NCI-H345 (cell line): Measurements from ENCODE around the gene CCNL1.
A peak's percentile ranks its signal among the peaks of the same experiment; 100 is the strongest.

Source experiments
- DNase-seq: peaks from one replicate; lab custom pipeline; 2025; lab: John Stamatoyannopoulos, UW

The CCNL1 gene

GRCh38 chr3:157122832-157123427, 37.0 kb downstream of the CCNL1 start:
- DNase-seq: no peak

- DNase-seq: no peak
These were observed 37.8 kb downstream of the CCNL1 start for GRCh38 chr3:157122116-157122515.

- DNase-seq: no peak
These were observed 38.4 kb downstream of the CCNL1 start for GRCh38 chr3:157121522-157121921.

GRCh38 chr3:157120071-157120892, 39.7 kb downstream of the CCNL1 start:
- DNase-seq: no peak

GRCh38 chr3:157119369-157119951, 40.5 kb downstream of the CCNL1 start:
- DNase-seq: no peak

DNA sequence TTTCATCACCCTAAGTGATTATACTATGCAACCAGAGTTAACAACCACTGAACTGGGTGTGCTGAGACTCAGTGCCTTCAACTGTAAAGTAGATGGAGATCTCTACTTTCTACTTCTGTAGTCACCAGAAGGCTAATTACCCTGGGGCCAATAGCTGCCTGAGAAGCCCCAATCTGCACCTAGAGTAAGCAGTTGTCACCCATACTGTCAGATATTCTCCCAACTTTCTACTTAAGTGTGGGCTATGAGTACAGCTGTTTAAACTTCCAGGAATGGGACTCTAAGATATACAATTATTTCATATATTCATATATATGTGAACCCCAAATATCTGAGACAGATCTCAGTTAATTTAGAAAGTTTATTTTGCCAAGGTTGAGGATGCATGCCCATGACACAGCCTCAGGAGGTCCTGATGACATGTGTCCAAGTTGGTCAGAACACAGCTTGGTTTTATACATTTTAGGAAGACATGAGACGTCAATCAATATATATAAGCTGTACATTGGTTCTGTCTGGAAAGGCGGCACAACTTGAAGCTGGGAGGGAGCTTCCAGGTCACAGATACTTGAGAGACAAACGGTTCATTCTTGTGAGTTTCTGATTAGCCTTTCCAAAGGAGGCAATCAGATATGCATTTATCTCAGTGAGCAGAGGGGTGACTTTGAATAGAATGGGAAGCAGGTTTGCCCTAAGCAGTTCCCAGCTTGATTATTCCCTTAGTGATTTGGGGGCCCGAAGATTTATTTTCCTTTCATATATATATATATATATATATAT, 41.9 kb downstream of the CCNL1 start:
- no peak for DNase-seq

DNA sequence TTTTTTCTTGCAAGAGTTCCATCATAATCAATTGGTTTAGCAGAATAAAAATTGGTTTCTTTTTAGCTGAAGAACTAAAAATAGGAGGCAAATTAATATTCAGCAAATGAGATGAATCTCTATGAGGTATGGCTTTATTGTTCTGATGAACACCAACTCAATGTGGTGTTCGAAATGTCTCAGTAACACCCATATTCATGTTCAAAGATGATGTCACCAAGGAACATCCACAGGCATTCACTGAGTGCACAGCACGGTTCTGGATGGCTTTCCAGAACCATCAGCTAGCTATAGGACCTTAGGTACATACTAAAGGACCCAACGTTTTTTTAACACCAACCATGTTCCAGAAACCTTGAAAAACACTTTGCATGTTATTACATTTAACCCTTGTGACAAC, 42.7 kb downstream of the CCNL1 start:
- no peak for DNase-seq

DNA sequence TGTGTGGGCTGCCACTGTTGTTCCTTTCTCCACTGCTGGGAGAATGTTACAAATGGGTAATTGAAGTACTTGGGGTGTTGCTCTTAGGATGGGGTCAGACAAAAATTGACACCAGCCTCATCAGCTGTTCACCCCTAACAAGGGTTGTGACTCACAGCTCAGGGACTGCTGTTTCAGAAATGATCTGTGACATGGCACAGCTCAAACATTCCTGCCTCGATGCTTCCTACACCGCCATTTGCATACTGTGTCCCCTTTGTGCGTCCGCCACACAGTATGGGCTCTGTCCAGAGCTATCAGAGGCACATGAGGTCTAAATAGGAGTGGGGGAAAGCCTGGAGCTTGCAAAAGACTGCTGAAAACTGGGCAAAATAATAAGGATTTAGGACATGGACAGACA, 43.9 kb downstream of the CCNL1 start:
- no peak for DNase-seq

DNA sequence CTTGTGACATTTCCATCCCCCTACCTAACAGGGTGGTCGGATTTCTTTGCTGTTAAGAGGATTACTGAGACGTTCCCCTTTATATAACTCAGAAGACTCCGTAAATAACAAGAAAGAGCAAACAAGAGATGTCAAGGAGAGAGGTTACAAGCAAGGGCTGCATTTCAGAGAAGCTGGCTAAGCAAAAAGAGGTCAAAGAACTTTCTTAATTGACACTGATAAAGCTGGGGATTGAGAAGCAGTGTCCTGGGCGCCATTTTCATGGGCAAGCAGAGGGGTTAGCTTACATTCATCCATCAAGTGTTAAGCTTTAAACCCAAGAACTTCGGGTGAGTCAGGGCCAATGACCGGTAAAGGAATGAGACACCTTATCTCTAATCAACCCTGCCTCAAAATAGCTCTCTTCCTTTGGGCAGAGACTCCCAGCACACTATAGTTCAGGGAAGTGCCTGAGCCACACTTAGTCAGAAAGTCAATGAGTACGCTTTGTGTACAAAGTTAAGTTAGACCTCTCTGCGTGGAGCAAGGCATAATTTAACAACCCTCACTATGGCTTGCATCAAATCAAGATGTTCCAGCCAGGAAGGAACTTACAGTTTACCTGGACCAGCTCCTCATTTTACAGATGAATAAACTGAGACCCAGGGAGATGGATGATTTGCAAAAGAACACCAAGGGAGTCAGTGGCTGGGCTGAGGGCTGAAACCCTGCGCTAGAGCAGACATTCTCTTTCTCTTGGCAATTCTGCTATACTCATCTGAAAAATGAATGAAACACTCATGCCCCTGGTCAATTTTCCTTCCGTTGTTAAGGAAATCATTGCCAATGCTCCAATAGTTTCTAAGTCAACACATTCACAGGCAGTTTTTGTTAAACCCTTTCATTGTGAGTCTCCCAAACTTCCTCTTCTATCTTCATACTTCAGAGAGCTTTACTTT, 44.6 kb downstream of the CCNL1 start:
- DNase-seq: no peak

DNA sequence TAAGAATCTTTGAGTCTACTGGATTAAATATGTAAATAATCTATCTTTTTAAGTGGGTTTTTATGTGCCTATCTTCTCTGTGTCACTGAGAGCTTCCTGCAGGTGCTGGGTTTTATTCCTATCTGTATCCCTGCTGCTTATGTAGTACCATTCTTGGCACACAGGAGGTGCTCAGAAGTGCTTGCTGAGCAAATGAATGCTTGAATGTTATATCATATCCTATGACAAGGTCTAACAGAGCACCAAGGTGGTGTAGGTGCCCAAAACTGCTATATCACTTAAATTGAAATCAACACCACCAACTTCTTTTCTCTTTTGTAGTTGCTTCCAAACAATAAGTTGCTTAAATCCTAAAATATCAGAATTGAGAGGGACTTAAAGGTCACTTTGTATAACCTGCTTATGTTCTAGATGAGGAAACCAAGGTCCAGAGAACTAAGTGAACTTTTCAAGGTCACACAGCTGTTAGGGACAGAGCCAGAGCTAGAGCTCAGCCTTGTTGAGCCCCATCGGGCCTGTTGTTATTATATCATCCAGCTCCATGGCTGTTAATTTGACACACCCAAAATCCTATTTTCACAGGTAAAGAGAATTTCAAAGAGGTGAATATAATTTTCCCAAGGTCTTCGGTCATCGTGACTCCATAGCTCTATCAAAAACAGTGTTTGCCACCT, 46.0 kb downstream of the CCNL1 start:
- no peak for DNase-seq

DNA sequence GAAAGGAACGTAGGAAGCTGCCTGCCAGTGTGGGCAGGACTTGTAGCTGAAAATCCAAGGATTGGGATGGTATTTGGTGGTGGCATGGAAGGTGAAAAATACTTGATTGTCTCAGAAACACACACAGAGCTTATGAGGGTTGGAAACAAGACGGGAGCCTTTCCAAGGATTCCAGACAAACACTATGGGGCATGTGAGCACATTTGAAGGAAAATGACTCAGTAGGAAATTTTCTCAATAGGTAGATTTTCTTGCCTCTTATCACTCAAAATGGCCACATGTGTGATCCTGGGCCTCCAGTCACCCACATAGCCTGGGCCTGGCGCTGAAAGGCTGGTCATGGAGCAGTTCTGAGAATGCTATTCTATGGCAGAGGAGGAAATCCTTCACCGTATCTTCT, 47.4 kb downstream of the CCNL1 start:
- DNase-seq: no peak

DNA sequence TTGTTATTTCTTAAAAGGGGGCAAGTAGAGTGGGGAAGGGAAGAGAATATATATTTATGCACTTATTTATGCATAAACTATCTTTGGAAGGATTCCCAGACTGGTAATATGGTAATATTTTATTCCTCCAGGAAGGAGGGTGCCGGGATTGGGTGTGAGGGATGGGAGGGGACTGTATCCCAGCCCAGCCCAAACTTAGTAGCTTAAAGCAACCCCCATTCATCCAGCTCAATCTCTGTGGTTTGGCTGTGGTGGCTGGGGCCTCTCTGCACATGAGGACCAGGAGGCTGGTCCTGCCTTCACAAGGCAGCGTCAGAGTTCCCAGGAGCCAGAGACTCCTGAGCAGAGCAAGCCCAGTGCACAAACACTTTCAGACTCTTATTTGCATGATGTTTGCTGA, 48.4 kb downstream of the CCNL1 start:
- DNase-seq: no peak

- no peak for DNase-seq
These were observed 49.1 kb downstream of the CCNL1 start for GRCh38 chr3:157110761-157111278.

GRCh38 chr3:157109267-157110141, 50.4 kb downstream of the CCNL1 start:
- no peak for DNase-seq

DNA sequence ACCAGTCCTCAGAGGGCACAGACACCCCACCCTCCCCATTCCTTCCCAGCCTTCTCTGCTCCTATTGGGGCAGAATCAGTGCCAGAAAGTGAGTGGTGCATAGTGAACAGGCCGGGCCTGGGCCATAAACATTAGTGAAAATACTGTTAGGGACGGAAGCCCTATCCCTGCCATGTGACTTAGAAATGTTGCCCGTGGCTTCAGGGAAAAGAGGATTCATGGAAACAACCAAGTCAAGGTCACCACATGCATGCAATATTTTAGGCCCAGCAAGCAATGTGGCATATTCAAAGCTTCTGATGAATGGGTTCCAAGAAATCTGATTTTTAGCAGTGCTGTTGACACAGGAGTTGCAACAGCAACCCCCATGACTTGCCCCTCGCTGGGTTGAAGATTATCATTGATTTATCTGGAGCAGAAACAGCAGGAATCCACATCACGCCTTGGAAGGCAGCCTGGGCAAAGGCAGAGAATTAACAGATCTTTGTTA, 52.3 kb downstream of the CCNL1 start:
- DNase-seq: no peak

GRCh38 chr3:157107037-157107436, 52.9 kb downstream of the CCNL1 start:
- no peak for DNase-seq

DNA sequence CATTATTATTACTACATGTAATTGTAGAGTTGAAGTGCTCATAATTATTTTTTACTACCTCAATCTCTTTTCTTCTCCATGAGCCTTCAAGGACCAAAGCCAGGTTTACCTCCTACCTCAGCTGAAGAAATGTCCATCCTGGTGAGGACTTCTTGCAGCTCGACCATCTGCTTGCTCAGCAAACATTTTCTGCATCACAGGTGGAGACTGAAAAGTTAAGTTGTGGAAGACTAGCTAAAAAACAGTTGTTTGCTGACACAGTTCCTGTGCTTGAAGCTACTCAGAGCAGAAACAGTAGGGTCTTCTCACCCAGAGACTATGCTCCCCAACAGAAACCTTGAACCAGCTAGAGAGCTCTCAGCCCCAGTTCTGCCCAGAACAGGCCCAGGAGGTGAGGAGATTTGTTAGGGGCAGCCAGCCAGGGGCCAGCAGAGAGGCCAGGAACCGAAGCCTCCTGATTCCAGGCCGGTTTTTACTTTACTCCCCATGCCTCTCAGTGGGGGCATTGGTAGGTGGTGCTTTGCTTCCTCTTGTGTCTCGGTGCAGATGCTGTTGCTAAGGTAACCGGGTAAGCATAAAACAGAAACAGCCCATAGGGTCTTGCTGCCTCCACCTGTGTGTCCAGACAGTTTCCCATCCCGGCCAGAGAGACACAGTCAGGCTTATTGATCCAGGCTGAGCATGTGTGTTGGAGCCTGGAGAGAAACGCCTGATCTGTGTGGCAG, 54.9 kb downstream of the CCNL1 start:
- peak; percentile 43 for DNase-seq

DNA sequence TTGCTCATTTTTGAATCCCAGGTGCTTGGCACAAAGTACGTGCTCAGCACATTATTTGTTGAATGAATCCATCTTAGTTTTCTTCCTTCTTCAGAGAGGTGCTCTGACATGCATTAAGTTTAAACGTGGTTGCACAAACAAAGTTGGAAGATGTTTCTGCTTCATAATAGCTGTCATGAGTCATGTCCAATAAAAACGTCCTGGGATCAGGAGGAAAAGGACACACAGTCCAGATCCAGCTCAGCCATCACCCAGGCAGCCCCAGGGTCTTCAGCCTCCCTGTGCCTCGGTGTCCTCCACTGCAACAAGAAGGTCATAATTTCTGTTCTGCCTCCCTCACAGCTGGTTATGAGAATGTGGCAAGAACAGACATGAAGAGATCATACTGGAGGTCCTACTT, 55.4 kb downstream of the CCNL1 start:
- no peak for DNase-seq

GRCh38 chr3:157103860-157104259, 56.1 kb downstream of the CCNL1 start:
- no peak for DNase-seq
